Mammary epithelial cell (primary cell): ENCODE results near the gene TRAF3IP1.

ENCODE experiments used
- EZH2 ChIP-seq: IDR thresholded peaks from 2 replicates; pipeline ENCODE4 v1.6.1; 2012; ENCODE audit warnings: low read length, inconsistent platforms, borderline replicate concordance
- TF ChIP-seq, protein P1 (sequence below), 2 donors: IDR thresholded peaks in 1 of 2; conservative IDR thresholded peaks in 1 of 2; 2 replicates each; pipeline ENCODE4 v1.5.1; 2011 to 2012; ENCODE audit warnings: inconsistent platforms in 2 of 2, low read length in 2 of 2, mild to moderate bottlenecking in 2 of 2, control low read depth in 1 of 2, low read depth in 1 of 2; ENCODE audit not compliant: insufficient read depth in 1 of 2; ENCODE audit errors: extremely low read depth in 1 of 2

DNA sequence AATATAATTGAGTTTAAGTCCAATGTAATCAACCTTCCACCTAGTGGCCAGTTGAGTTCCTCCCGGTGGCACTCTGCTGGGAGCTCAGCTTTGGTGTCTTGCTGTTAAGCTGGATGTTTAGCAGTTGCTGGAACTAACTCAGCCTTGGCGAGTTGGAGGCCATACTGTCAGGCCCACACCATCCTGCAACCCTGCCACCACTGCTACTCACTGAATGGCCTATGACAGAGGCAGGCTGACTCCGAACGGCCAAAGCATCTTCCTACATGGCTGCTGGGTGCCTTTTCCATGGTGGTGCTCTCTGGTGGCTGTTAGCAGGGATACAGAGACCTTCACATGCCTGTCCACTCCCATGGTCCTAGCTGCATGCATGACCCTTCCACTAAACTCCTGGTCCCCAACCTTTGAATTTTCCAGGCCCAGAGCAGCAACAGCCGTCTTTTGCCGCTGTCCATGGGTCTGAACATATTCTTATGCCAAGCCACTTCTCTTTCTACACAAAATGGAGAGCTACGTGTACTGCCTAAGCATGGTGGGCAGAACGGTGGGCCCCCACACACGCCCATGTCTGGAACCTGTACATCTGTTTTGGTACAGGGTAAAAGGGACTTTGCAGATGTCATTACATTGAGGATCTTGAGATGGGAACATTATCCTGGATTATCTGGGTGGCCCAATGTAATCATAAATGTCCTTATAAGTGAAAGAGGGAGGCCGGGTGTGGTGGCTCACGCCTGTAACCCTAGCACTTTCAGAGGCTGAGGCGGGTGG lies 15.0 kb upstream of the TRAF3IP1 start:
- no peak for TF ChIP-seq EZH2
- TF ChIP-seq, protein P1, sequence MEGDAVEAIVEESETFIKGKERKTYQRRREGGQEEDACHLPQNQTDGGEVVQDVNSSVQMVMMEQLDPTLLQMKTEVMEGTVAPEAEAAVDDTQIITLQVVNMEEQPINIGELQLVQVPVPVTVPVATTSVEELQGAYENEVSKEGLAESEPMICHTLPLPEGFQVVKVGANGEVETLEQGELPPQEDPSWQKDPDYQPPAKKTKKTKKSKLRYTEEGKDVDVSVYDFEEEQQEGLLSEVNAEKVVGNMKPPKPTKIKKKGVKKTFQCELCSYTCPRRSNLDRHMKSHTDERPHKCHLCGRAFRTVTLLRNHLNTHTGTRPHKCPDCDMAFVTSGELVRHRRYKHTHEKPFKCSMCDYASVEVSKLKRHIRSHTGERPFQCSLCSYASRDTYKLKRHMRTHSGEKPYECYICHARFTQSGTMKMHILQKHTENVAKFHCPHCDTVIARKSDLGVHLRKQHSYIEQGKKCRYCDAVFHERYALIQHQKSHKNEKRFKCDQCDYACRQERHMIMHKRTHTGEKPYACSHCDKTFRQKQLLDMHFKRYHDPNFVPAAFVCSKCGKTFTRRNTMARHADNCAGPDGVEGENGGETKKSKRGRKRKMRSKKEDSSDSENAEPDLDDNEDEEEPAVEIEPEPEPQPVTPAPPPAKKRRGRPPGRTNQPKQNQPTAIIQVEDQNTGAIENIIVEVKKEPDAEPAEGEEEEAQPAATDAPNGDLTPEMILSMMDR (conservative IDR thresholded peaks at IDR 0.05 in 1 of 2, IDR thresholded peaks at IDR 0.05 in 1 of 2; ENCODE audit: extremely low read depth in 1 of 2, insufficient read depth in 1 of 2, low read depth in 1 of 2, low read length in 2 of 2), result peak; percentile 44 to 56
